ENCODE measurements around the gene ADTRP. TPM values are rescaled to one million over a fixed set of nuclear protein-coding genes. Genes with fewer than 3 reads are reported as not detected.
"Not testable (repeated sequence)": the region's sequence is repeated elsewhere in the genome, so short reads cannot be mapped to it uniquely, and the experiment has no call there.

ADTRP gene
- total RNA-seq, 2 experiments from 2014 or later, result 20.0 to 21.9 TPM

GRCh38 chr6:11804135-11804534, 25.5 kb upstream of the ADTRP start:
- Mint-ChIP-seq H3K9me3 (no peaks in the 10 kb centered on the region), H3K4me1 (ENCODE audit: low read depth) (peaks cover 27% of the 10 kb centered on the region), H3K4me3 (no peak overlapping the region), H3K36me3 (ENCODE audit: low read depth) (no peaks in the 10 kb centered on the region), H3K27me3 (no peaks in the 10 kb centered on the region), H3K27ac (no peak overlapping the region)
- DNase-seq (no peak), ATAC-seq (no peak)
- intact Hi-C loops (cut with micrococcal nuclease), result no loop called here
- ChIA-PET POLR2A (interaction anchor here (0.7 kb wide), 1 partner anchor 9 kb away, joined by 3 read pairs; no protein-coding TSS in a partner anchor), CTCF (no interaction called here)
- no peak for TF ChIP-seq CTCF (IDR thresholded peaks at IDR 0.05)

- H3K9me3 Mint-ChIP-seq, result no peaks in the 10 kb centered on the region
- CTCF ChIA-PET, result no interaction called here
- no peak for TF ChIP-seq CTCF (IDR thresholded peaks at IDR 0.05)
- no peak overlapping the region for H3K4me3 Mint-ChIP-seq
- POLR2A ChIA-PET, result interaction anchor here (0.7 kb wide), 1 partner anchor 9 kb away, joined by 3 read pairs; no protein-coding TSS in a partner anchor
- DNase-seq (no peak), ATAC-seq (no peak)
- peaks cover 27% of the 10 kb centered on the region for H3K4me1 Mint-ChIP-seq (ENCODE audit: low read depth)
- intact Hi-C loops (cut with micrococcal nuclease), result no loop called here
- H3K36me3 Mint-ChIP-seq (ENCODE audit: low read depth), result no peaks in the 10 kb centered on the region
- H3K27ac Mint-ChIP-seq, result no peak overlapping the region
- H3K27me3 Mint-ChIP-seq, result no peaks in the 10 kb centered on the region
Observed at GRCh38 chr6:11803591-11803971, 25.0 kb upstream of the ADTRP start.

DNA sequence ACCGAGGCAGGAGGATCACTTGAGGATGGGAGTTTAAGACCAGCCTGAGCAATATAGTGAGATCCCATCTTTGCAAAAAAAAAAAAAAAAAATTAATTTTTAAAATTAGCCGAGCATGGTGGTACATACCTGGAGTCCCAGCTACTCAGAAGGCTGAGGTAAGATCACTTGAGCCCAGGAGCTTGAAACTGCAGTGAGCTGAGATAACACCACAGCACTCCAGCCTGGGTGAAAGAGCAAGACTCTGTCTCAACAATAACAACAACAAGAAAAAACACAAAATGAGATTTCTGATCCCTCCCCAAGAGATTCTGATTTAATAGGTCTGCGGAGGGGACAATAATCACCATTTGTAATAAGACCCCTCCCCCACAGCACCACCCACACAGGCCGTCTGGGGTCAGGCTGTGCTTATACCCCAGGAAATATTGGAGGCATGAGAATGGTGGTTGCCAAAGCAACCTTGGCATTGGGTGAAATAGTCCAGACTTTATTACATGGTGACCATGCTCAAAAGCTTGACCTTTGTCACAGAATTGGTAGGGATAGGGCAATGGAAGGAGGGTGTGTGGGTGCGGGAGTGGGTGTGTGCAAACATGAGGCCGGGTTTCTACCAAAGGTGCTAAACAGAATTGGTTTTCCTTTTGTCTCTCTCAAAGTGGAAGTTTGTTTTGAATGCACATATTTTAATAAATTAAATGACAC, 24.4 kb upstream of the ADTRP start:
- Mint-ChIP-seq H3K36me3 (ENCODE audit: low read depth) (no peaks in the 10 kb centered on the region), H3K4me3 (no peak overlapping the region), H3K27ac (no peak overlapping the region), H3K4me1 (ENCODE audit: low read depth) (peaks cover 27% of the 10 kb centered on the region), H3K9me3 (no peaks in the 10 kb centered on the region), H3K27me3 (no peaks in the 10 kb centered on the region)
- ChIA-PET CTCF (no interaction called here), POLR2A (no interaction called here)
- TF ChIP-seq CTCF (IDR thresholded peaks at IDR 0.05), result no peak
- intact Hi-C loops (cut with micrococcal nuclease), result no loop called here
- ATAC-seq (no peak), DNase-seq (no peak)

DNA sequence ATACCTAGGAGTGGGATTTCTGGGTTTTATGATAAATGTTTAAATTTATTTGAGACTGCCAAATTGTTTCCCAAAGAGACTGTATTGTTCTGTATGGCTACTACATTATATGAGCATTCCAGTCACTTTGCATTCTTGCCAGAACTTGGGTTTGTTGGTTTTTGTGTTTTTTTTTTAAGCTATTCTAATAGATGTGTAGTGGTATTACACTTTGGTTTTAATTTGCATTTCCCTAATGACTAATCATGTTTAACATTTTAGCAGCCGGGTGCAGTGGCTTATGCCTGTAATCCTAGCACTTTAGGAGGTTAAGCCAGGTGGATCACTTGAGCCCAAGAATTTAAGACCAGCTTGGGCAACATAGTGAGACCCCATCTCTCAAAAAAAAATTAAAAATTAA, 21.9 kb upstream of the ADTRP start:
- POLR2A ChIA-PET; H3K4me1 Mint-ChIP-seq (ENCODE audit: low read depth); CTCF ChIA-PET; H3K4me3 Mint-ChIP-seq; H3K27me3 Mint-ChIP-seq; H3K9me3 Mint-ChIP-seq; intact Hi-C loops (cut with micrococcal nuclease); H3K27ac Mint-ChIP-seq; DNase-seq; H3K36me3 Mint-ChIP-seq (ENCODE audit: low read depth): not testable (repeated sequence)
- peak; percentile 20 for ATAC-seq

GRCh38 chr6:11798538-11798937, 19.9 kb upstream of the ADTRP start:
- POLR2A ChIA-PET, result no interaction called here
- no peaks in the 10 kb centered on the region for H3K27me3 Mint-ChIP-seq
- H3K36me3 Mint-ChIP-seq (ENCODE audit: low read depth), result no peaks in the 10 kb centered on the region
- H3K4me3 Mint-ChIP-seq, result no peak overlapping the region
- H3K4me1 Mint-ChIP-seq (ENCODE audit: low read depth), result peaks cover 8% of the 10 kb centered on the region
- H3K9me3 Mint-ChIP-seq, result peaks cover 4% of the 10 kb centered on the region
- CTCF ChIA-PET, result no interaction called here
- H3K27ac Mint-ChIP-seq, result no peak overlapping the region
- intact Hi-C loops (cut with micrococcal nuclease), result no loop called here
- TF ChIP-seq CTCF (IDR thresholded peaks at IDR 0.05), result no peak
- DNase-seq, result no peak
- ATAC-seq, result no peak

All from activated CD8-positive, alpha-beta T cell treated with anti-CD3 and anti-CD28 coated beads for 36 hours (primary cell).